ENCODE measurements around the gene HOXA6. TPM values are rescaled to one million over a fixed set of nuclear protein-coding genes. Genes with fewer than 3 reads are reported as not detected.

Gene HOXA6
- total RNA-seq, 1 experiment from 2014 or later: 0.65 TPM

DNA sequence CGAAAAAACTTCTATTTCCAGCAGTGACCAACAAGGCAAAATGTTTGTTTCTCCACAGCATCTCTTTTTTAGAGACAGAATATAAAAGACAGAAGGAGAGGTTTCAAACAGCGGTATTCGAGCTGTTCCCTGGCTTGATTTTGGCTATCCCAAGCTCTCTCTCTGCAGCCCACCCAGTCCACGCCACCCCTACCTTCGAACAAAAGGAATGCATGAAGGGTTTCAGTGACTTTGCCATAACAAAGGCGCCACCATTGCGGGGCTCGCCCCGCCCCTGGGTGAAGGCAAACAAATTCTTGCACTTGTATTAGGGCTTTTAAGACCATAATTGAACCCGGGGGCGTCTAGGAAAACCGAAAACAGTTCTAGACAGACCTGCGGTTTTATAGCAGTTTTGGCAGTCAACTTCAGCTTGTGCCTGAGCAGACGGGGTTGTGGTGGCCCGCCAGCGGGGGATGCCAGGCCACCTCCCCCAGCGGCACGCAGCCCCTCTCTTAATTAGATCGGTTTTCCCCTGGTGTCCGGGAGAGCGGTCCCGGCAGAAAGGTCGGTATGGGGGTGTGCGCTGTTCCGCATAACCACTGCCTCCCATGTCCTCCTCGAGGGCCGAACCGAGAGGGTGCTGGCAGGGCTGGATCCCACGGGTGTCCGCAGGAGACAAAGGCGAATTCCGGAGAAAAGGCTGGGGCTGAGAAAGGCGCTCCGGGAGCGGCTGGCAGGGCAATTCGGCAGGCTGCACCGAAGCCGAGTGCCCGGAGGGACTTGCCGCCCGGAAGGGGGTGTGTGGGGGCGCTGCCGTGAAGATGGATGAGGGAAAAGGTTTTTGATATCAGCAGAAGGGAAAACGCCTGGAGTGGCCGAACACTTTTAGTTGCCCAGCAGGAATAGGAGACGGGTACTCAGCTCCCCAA lies 40.2 kb upstream of the HOXA6 start:
- Histone ChIP-seq H3K9me3 (ENCODE audit: insufficient read depth, low read depth) (no peaks in the 10 kb centered on the region), H3K27ac (no peak overlapping the region), H3K4me2 (no peak overlapping the region), H3K4me1 (replicated peaks; ENCODE audit: insufficient read depth) (peaks cover 12% of the 10 kb centered on the region), H3K27me3 (ENCODE audit: insufficient read depth, low read depth) (no peaks in the 10 kb centered on the region), H3K79me2 (ENCODE audit: low read depth) (no peaks in the 10 kb centered on the region), H3K36me3 (ENCODE audit: low read depth) (no peaks in the 10 kb centered on the region), H3F3A (ENCODE audit: insufficient read depth, low read depth) (peaks cover 26% of the 10 kb centered on the region), H3K4me3 (no peak overlapping the region), H4K20me1 (ENCODE audit: insufficient read depth) (no peaks in the 10 kb centered on the region), H2AFZ (no peak overlapping the region), H3K9me2 (ENCODE audit: insufficient read depth) (no peaks in the 10 kb centered on the region)
- intact Hi-C loops (cut with micrococcal nuclease; ENCODE audit: unreplicated experiment): no loop called here
- POLR2A ChIA-PET (ENCODE audit: unreplicated experiment): interaction anchor here (0.6 kb wide), 1 partner anchor 433 kb away, joined by 4 read pairs; no protein-coding TSS in a partner anchor
- CTCF ChIA-PET: interaction anchor here (0.9 kb wide), 1 partner anchor 874 kb away, joined by 3 read pairs; no protein-coding TSS in a partner anchor
- no TSS peak for BruUV-seq (replicated peaks)
- DNase-seq: no peak
- TF ChIP-seq, protein P1, sequence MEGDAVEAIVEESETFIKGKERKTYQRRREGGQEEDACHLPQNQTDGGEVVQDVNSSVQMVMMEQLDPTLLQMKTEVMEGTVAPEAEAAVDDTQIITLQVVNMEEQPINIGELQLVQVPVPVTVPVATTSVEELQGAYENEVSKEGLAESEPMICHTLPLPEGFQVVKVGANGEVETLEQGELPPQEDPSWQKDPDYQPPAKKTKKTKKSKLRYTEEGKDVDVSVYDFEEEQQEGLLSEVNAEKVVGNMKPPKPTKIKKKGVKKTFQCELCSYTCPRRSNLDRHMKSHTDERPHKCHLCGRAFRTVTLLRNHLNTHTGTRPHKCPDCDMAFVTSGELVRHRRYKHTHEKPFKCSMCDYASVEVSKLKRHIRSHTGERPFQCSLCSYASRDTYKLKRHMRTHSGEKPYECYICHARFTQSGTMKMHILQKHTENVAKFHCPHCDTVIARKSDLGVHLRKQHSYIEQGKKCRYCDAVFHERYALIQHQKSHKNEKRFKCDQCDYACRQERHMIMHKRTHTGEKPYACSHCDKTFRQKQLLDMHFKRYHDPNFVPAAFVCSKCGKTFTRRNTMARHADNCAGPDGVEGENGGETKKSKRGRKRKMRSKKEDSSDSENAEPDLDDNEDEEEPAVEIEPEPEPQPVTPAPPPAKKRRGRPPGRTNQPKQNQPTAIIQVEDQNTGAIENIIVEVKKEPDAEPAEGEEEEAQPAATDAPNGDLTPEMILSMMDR (conservative IDR thresholded peaks at IDR 0.05): no peak
- TF ChIP-seq EZH2 (IDR thresholded peaks at IDR 0.05; ENCODE audit: low read depth): no peak

DNA sequence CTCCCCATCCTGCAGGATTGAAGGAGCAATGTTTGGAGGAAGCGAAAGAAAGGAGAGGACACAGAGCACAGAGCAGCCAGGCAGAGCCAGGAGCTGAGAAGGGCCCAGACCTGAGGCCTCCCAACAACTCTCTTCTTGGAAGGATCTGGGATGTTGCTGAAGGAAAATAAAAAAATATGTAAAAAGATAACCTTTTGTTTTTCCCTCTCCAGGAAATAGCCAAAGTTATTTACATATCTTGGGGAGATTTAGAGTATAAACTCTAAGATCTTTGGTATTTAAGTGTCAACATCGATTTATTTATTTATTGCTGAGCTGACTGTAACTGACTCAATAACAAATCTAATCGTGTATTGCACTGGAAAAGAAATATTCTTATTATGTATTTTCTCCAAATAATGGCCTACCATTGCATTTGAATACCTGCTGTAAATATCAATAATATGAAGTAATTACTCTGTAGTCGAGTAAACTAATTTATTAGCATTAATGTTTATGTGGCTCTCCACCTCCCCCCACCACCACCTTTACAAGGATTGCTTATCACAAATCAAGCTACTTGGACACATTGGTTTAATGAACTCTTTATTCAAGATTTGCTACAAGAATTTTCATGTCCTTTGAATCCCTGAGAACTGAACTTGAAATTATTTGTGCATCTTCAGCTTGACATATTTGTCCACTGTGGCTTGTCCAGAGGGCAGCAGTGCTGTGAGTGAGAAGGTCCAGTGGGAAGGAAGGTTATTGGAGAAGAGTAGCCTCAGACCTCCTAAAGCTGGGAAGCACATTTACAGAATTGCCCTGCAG lies 39.3 kb upstream of the HOXA6 start:
- Histone ChIP-seq H3K4me2 (no peak overlapping the region), H2AFZ (no peak overlapping the region), H3K79me2 (ENCODE audit: low read depth) (no peaks in the 10 kb centered on the region)

More for the DNA sequence above, 39.3 kb upstream of the HOXA6 start:
- Histone ChIP-seq H4K20me1 (ENCODE audit: insufficient read depth) (no peaks in the 10 kb centered on the region), H3F3A (ENCODE audit: insufficient read depth, low read depth) (peaks cover 26% of the 10 kb centered on the region), H3K9me3 (ENCODE audit: insufficient read depth, low read depth) (no peaks in the 10 kb centered on the region), H3K4me3 (no peak overlapping the region), H3K27me3 (ENCODE audit: insufficient read depth, low read depth) (no peaks in the 10 kb centered on the region), H3K27ac (no peak overlapping the region), H3K36me3 (ENCODE audit: low read depth) (no peaks in the 10 kb centered on the region), H3K9me2 (ENCODE audit: insufficient read depth) (no peaks in the 10 kb centered on the region), H3K4me1 (replicated peaks; ENCODE audit: insufficient read depth) (peaks cover 12% of the 10 kb centered on the region)
- POLR2A ChIA-PET (ENCODE audit: unreplicated experiment): interaction anchor here (0.6 kb wide), 1 partner anchor 432 kb away, joined by 4 read pairs; no protein-coding TSS in a partner anchor
- TF ChIP-seq, protein P1 (conservative IDR thresholded peaks at IDR 0.05): no peak
- TF ChIP-seq EZH2 (IDR thresholded peaks at IDR 0.05; ENCODE audit: low read depth): no peak
- no peak for DNase-seq
- CTCF ChIA-PET: interaction anchor here (0.9 to 1.3 kb wide), 2 partner anchors 9 to 875 kb away, joined by 3 to 6 read pairs; no protein-coding TSS in a partner anchor
- intact Hi-C loops (cut with micrococcal nuclease; ENCODE audit: unreplicated experiment): no loop called here
- no TSS peak for BruUV-seq (replicated peaks)
